ENCODE results near the gene EMP1. TPM values are rescaled to one million over a fixed set of nuclear protein-coding genes. Genes with fewer than 3 reads are reported as not detected.

Gene EMP1
- total RNA-seq, 2 donors from 2014 or later = 265 to 667 TPM

DNA sequence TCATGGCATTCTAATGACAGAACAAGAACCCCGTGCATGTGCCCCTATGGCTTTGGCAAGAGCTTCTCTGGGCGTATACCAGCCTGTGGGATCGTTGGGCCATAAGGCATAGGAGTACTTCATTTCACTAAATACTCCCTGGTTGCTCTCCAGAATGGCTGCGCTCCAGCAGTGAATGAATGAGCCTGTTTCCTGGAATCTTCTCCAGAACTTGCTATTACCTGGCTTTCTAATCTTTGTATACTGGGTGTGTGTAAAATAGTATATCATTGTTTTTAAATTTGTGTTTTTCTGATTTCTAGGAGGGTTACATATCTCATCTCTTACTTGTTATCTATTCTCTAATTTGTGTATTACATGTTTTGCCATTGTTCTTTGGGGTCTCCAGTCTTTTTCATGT lies 28.6 kb upstream of the EMP1 start:
- TF ChIP-seq, protein P1, sequence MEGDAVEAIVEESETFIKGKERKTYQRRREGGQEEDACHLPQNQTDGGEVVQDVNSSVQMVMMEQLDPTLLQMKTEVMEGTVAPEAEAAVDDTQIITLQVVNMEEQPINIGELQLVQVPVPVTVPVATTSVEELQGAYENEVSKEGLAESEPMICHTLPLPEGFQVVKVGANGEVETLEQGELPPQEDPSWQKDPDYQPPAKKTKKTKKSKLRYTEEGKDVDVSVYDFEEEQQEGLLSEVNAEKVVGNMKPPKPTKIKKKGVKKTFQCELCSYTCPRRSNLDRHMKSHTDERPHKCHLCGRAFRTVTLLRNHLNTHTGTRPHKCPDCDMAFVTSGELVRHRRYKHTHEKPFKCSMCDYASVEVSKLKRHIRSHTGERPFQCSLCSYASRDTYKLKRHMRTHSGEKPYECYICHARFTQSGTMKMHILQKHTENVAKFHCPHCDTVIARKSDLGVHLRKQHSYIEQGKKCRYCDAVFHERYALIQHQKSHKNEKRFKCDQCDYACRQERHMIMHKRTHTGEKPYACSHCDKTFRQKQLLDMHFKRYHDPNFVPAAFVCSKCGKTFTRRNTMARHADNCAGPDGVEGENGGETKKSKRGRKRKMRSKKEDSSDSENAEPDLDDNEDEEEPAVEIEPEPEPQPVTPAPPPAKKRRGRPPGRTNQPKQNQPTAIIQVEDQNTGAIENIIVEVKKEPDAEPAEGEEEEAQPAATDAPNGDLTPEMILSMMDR (IDR thresholded peaks at IDR 0.05) = no peak

DNA sequence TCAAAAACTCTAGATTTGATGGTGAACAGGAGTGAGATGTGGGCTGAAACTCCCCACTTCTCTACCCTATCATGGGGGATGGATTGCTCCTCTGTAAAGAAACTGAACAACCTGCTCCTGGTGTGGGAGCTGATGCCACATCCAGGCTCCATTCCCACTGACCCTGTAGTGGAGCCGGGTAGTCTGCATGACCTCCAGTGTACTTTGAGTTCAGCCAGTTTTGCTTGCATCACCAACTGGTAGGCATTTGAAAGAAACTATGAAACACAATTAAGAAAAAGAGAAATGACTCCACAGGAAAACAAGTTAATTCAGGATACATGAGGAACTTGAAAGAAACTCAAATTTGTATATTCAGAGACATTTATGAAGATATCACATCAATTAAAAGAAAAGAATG lies 27.3 kb upstream of the EMP1 start:
- Histone ChIP-seq H3K4me3 (no peak overlapping the region), H3K9ac (ENCODE audit: low read depth in 2 of 2, low read length in 2 of 2) (no peak overlapping the region), H3K4me1 (no peaks in the 10 kb centered on the region), H3K27ac (no peak overlapping the region), H3K27me3 (no peaks in the 10 kb centered on the region), H3K36me3 (no peaks in the 10 kb centered on the region), H3K9me3 (no peaks in the 10 kb centered on the region)
- intact Hi-C loops (cut with DNase I) = no loop called here
- no peak for DNase-seq
- TF ChIP-seq, protein P1 (IDR thresholded peaks at IDR 0.05) = no peak

More for the DNA sequence above, 28.6 kb upstream of the EMP1 start:
- Histone ChIP-seq H3K9ac (ENCODE audit: low read depth in 2 of 2, low read length in 2 of 2) (no peak overlapping the region), H3K36me3 (no peaks in the 10 kb centered on the region), H3K27ac (no peak overlapping the region), H3K9me3 (no peaks in the 10 kb centered on the region), H3K4me3 (no peak overlapping the region), H3K27me3 (no peaks in the 10 kb centered on the region), H3K4me1 (no peaks in the 10 kb centered on the region)
- no peak for DNase-seq
- intact Hi-C loops (cut with DNase I) = no loop called here

DNA sequence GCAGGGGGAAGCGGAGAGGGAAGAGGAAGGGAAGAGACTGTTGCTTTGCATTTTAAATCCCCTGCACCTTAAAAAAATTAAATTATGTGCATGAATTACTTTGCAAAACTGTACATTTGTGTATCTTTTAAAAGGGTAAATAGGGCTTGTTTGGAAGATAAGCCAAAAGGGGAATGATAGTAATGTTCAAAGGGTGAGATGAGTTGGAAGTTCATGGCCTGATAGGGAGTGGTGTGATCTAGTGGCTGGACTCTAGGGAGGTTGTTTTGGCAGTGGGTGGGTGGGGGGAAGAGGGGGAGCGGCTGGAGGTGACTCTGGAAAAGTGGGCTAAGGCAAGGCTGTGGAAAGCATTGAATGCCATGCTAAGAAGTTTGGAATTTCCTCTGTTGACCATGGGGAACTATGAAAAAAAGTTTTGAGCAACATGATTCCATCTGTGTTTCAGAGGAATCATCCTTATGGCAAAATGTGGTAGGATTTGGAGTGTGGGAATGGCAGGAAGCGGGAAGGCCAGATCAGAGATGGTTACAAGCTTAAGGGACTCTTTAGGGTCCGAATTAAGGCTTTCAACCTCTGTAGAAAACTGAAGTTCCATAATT lies 25.5 kb upstream of the EMP1 start:
- Histone ChIP-seq H3K36me3 (no peaks in the 10 kb centered on the region), H3K9ac (ENCODE audit: low read depth in 2 of 2, low read length in 2 of 2) (no peak overlapping the region), H3K4me1 (no peaks in the 10 kb centered on the region), H3K27ac (no peak overlapping the region), H3K27me3 (no peaks in the 10 kb centered on the region), H3K4me3 (no peak overlapping the region), H3K9me3 (no peaks in the 10 kb centered on the region)
- no peak for DNase-seq
- intact Hi-C loops (cut with DNase I) = no loop called here
- TF ChIP-seq, protein P1 (IDR thresholded peaks at IDR 0.05) = no peak

DNA sequence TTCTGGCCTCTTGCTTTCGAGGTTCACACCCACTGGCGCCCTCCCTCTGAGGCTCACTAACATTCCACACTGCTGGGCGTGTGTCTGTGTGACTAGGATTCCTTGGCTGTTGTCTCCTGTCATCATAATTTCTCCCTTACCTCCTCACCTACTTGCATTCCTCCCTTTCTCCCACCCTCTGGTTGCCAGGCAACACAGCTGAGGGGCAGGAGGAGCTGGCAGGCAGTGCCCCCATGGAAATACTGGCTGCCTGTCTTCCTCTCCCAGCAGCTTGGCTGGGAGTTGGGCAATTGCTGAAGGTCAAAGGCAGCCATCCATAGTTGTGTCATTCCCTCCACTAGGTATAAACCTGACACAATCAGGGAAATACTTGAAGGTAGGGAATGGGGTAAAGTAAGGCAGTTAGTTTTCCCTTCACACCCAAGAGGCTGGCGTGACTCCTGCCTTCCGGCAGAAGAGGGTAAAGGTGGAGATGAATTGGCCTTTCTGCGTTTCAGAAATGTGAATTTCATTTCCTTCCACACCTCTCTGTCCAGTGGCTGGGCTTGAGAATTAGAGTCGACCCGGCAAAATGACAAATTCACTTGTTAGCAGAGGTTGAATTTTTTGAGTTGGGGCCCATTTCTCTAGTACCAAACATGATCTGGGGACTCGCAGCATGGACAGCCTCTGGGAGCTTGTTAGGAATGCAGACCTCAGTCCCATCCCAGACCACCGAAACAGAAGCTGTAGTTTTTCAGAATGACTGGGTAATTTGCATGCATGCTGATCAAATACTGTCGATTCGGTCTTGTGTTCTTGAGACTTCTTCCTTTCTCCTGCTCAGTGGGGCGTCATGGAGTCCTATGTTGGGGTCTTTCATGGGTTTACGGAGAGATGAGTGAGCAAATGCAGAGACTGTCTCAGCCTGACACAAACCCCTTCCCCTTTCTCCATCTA lies 24.3 kb upstream of the EMP1 start:
- intact Hi-C loops (cut with DNase I) = no loop called here
- Histone ChIP-seq H3K9me3 (no peaks in the 10 kb centered on the region), H3K4me3 (no peak overlapping the region), H3K9ac (ENCODE audit: low read depth in 2 of 2, low read length in 2 of 2) (no peak overlapping the region), H3K27ac (no peak overlapping the region), H3K4me1 (no peaks in the 10 kb centered on the region), H3K27me3 (no peaks in the 10 kb centered on the region), H3K36me3 (no peaks in the 10 kb centered on the region)
- TF ChIP-seq, protein P1 (IDR thresholded peaks at IDR 0.05) = no peak
- DNase-seq = peak; percentile 16

DNA sequence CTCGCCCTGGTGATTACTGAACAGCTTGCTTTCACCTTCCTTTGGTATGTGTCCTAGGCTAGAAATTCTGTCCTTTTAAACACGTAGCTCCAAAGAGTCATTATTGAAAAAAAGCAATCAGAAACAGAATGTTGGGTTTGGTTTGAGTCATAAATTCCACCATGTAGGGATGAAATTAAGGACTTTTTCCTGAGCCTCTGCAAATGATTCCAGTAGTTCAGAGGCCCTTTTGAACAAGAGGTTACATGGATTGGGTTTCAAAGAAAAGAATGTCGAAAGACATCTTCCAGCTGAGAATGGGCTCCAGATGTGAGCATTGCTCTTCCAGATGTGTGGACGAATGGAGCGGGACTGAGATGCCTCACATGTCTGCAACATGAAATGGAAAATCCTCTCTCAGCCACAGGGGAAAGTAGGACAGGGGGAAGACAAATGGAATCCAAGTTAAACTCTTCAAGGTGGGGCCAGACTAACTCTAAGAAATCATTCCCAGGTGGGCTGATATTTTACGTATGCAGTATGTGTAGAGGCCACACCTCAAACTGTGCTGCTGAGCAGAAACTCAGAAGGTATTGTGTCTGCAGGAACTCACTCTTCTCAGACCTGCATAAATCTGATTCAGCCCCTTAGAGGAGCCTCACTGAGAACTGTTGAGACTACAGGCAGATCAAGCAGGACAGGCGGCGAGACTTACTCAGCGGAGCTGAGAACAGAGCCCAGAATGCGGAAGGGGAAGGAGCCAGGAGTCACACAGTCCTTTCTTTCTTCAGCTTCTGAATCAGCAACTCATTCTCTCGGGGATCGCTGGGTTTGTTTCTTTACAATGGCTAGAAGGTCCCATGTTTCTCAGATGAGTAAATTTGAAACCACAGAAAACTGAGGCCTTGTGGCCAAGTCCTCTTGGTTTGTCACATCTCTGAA lies 23.3 kb upstream of the EMP1 start:
- intact Hi-C loops (cut with DNase I) = no loop called here
- TF ChIP-seq, protein P1 (IDR thresholded peaks at IDR 0.05) = no peak
- no peaks in the 10 kb centered on the region for H3K36me3 ChIP-seq
- H3K4me1 ChIP-seq = no peaks in the 10 kb centered on the region
- peak; percentile 29 for DNase-seq
- no peaks in the 10 kb centered on the region for H3K27me3 ChIP-seq
- H3K27ac ChIP-seq = peak overlapping the region; percentile 25
- H3K9ac ChIP-seq (ENCODE audit: low read depth in 2 of 2, low read length in 2 of 2) = no peak overlapping the region
- H3K4me3 ChIP-seq = no peak overlapping the region
- H3K9me3 ChIP-seq = no peaks in the 10 kb centered on the region

All from colonic mucosa (tissue), 4 donors.